Brain microvascular endothelial cell (primary cell): ENCODE results near the gene ITPR2.

ENCODE experiments used
- DNase-seq: peaks from one replicate; pipeline ENCODE4 v3.0.0-alpha.2; 2020
- H3K27ac ChIP-seq: fragments of 250-450 bp; sonication (Bioruptor Pico); 2 replicates; pipeline ENCODE4 v1.5.1; 2020; ENCODE audit warnings: mild to moderate bottlenecking, moderate library complexity
- H3K27me3 ChIP-seq: fragments of 250-450 bp; sonication (Bioruptor Pico); replicated peaks from 2 replicates; pipeline ENCODE4 v1.5.1; 2020; ENCODE audit warnings: mild to moderate bottlenecking
- H3K36me3 ChIP-seq: fragments of 250-450 bp; sonication (Bioruptor Pico); replicated peaks from 2 replicates; pipeline ENCODE4 v1.5.1; 2020; ENCODE audit warnings: mild to moderate bottlenecking
- H3K4me3 ChIP-seq: 2 replicates; pipeline ENCODE4 v1.5.1; 2011; ENCODE audit warnings: low read depth, mild to moderate bottlenecking, control low read depth, low read length, moderate library complexity
- in situ Hi-C: cut with HindIII; loops from 2 replicates; pipeline ENCODE4 v1.10.0; 2017; ENCODE audit warnings: low sequenced_read_pairs, low pct_ligation_motif_present
- TF ChIP-seq, protein P1 (sequence below): IDR thresholded peaks from 2 replicates; pipeline ENCODE4 v1.5.1; 2011; ENCODE audit warnings: low read depth, mild to moderate bottlenecking, moderate library complexity, low read length, control low read depth, inconsistent platforms; ENCODE audit errors: missing control alignments

The ITPR2 gene

GRCh38 chr12:26871985-26872384 lies 39.0 kb upstream of the ITPR2 start:
- in situ Hi-C loops, result no loop called here
- H3K27ac ChIP-seq, result no peak overlapping the region
- TF ChIP-seq, protein P1, sequence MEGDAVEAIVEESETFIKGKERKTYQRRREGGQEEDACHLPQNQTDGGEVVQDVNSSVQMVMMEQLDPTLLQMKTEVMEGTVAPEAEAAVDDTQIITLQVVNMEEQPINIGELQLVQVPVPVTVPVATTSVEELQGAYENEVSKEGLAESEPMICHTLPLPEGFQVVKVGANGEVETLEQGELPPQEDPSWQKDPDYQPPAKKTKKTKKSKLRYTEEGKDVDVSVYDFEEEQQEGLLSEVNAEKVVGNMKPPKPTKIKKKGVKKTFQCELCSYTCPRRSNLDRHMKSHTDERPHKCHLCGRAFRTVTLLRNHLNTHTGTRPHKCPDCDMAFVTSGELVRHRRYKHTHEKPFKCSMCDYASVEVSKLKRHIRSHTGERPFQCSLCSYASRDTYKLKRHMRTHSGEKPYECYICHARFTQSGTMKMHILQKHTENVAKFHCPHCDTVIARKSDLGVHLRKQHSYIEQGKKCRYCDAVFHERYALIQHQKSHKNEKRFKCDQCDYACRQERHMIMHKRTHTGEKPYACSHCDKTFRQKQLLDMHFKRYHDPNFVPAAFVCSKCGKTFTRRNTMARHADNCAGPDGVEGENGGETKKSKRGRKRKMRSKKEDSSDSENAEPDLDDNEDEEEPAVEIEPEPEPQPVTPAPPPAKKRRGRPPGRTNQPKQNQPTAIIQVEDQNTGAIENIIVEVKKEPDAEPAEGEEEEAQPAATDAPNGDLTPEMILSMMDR, result no peak
- no peaks in the 10 kb centered on the region for H3K27me3 ChIP-seq
- no peaks in the 10 kb centered on the region for H3K36me3 ChIP-seq
- H3K4me3 ChIP-seq, result no peak overlapping the region
- DNase-seq, result no peak

- no peak overlapping the region for H3K4me3 ChIP-seq
- DNase-seq, result no peak
- H3K27ac ChIP-seq, result no peak overlapping the region
- in situ Hi-C loops, result no loop called here
- H3K36me3 ChIP-seq, result no peaks in the 10 kb centered on the region
- TF ChIP-seq, protein P1, result no peak
- H3K27me3 ChIP-seq, result no peaks in the 10 kb centered on the region
Measured at GRCh38 chr12:26870491-26871419, 37.8 kb upstream of the ITPR2 start.

- H3K27ac ChIP-seq, result no peak overlapping the region
- no peak for DNase-seq
- H3K4me3 ChIP-seq, result no peak overlapping the region
- no peaks in the 10 kb centered on the region for H3K36me3 ChIP-seq
- in situ Hi-C loops, result no loop called here
- TF ChIP-seq, protein P1, result no peak
- no peaks in the 10 kb centered on the region for H3K27me3 ChIP-seq
Measured at GRCh38 chr12:26869908-26870459, 37.0 kb upstream of the ITPR2 start.

DNA sequence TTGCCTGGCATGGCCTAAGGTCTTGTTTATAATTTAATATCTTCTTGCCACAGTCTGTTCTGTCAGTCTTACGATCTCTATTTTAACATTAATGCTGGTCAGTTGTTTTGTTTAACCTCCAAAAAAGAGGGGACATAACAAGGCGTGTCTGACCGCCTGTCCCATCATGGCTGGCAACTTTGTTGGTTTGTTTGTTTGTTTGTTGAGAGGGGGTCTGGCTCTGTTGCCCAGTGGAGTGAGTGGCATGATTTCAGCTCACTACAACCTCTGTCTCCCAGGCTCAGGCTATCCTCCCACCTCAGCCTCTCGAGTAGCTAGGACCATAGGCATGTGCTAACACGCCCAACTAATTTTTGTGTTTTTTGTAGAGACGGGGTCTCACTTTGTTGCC lies 36.1 kb upstream of the ITPR2 start:
- no peak overlapping the region for H3K27ac ChIP-seq
- H3K4me3 ChIP-seq, result no peak overlapping the region
- in situ Hi-C loops, result no loop called here
- TF ChIP-seq, protein P1, result no peak
- H3K27me3 ChIP-seq, result no peaks in the 10 kb centered on the region
- no peaks in the 10 kb centered on the region for H3K36me3 ChIP-seq
- DNase-seq, result no peak

DNA sequence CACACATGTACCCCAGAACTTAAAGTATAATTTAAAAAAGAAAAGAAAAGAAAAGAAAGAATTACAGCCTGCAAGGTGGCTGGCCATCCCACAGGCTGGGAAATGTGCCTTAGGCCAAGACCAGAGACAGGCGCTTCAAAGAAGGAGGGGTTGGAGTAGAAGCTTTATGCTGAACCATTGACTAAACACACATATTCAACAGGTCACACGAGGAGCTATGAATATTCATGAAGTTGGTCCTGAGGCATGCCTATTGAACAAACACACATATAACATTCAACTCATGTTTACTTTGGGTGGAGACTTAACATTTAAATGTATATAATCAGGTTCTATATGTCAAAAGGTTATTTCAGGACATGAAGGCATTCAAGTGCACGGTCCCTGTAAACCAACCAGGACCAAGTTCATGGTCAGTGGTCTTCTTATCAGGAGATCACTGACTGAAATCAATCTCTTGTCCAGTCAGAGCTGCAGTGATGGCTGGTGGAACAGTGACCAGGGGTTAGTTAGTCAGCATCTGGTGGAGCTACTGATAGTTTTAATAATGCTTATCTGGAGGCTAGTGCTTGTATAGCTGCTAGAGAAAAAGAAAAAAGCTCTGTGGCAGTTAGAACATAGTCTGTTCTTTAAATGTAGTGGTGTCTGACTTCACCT lies 35.6 kb upstream of the ITPR2 start:
- TF ChIP-seq, protein P1, result no peak
- no peak overlapping the region for H3K27ac ChIP-seq
- in situ Hi-C loops, result no loop called here
- DNase-seq, result no peak
- no peak overlapping the region for H3K4me3 ChIP-seq
- no peaks in the 10 kb centered on the region for H3K27me3 ChIP-seq
- no peaks in the 10 kb centered on the region for H3K36me3 ChIP-seq
